ENCODE results near the gene DCAF8. TPM values are rescaled to one million over a fixed set of nuclear protein-coding genes. Genes with fewer than 3 reads are reported as not detected.

The DCAF8 gene
- total RNA-seq, 1 donor from 2014 or later: 46.8 TPM

DNA sequence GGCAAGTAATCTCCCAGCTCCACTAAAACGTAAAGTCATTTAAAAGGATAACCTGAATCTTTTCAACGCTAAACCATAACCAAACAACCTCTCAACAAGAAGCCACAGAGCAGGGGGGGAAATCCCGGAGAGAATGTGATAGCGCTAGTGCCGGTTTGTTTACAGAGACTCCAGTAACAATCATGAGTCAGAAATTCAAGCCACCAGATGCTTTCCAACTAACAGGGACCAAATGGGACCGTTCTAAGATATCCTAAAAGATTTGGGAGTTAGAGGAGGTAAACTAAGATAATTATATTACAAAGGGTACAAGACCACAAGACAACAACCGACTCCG, 825 bp downstream of the DCAF8 start:
- ATAC-seq: peak; percentile 46

DNA sequence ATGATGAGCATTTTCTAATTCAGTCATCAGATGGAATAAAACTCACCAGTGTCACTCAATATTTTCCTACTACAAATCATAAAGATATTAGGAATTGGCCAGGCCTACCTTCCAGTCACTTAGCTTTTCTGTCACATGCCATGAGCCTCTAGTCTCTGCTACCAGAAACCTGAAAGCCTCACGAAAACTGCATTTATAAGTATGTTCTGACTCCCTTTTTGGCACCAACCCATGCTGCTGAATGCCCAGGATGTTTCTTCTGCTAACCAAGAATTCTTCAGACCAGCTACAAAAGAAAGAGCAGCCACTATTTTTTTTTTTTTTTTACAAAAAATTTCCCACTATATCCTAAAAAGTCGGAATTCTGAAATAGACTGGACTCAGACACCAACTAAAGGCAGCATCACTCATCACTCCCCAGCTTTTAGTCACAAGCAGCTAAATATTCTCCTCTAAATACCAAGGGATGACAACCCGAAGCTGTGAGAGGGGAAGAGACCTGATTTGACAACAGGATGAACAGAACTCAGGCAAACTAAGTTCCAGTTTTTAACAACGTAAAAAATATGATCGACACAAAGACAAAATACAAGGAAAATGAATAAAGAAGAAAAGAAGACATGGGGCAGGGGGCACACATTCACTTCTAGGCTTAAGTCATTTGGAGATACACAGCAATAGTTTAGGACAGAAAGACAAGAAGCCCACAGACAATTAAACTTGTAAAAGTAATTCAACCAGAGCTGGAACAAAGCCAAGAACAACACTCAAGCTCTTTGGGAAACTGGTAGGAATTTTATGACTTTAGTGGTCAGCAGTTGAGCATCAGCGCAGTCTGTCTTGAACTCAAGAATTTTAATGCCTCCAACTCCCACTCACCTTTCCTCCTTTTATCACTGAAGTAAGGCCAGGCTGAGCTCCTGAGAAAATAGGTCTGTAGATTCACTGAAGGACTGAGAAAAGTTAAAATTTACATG, 1.7 kb downstream of the DCAF8 start:
- ATAC-seq: no peak

DNA sequence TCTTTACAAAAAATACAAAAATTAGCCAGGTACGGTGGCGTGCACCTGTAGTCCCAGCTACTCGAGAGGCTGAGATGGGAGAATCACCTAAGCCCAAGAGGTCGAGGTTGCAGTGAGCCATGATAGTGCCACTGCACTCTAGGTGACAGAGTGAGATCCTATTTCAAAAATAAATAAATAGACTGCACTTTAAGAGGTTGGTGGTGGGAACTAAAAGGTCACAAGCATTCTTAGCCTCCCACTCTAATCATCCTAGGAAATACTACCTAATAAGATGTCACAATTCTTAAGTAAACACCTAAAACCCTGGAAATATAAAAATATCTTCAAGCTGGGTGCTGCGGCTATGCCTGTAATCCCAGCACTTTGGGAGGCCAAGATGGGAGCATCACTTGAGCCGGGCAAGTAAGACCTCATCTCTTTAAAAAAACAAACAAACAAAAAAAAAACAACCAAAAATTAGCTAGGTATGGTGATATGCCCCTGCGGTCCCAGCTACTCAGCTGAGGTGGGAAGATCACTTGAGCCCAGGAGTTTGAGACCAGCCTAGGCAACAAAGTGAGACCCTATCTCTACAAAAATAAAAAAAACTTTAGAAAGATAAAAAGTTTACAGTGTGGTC, 4.1 kb downstream of the DCAF8 start:
- ATAC-seq: no peak

DNA sequence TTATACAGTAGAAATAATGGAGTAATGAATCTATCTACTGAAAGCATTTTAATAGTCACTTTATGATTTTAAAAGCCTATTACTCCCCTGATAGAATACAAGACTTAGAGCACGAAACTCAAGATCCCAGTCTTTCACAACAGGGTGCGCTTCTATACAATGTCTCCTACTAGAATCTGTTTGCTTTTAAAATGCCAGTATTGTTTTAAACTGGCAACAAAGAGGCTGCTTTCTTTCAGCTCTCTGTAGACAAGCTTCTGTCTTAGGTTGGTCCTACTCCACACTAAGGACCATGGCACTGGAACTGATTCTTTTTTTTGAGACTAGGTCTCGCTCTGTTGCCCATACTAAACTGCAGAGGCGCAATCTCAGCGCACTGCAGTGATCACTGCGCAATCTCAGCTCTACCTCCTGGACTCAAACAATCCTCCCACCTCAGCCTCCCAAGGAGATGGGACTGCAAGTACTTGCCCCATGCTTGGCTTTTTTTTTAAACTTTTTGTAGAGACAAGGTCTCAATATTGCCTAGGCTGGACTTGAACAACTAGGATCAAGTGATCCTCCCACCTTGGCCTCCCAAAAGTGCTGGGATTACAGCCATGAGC, 4.8 kb downstream of the DCAF8 start:
- ATAC-seq: no peak

DNA sequence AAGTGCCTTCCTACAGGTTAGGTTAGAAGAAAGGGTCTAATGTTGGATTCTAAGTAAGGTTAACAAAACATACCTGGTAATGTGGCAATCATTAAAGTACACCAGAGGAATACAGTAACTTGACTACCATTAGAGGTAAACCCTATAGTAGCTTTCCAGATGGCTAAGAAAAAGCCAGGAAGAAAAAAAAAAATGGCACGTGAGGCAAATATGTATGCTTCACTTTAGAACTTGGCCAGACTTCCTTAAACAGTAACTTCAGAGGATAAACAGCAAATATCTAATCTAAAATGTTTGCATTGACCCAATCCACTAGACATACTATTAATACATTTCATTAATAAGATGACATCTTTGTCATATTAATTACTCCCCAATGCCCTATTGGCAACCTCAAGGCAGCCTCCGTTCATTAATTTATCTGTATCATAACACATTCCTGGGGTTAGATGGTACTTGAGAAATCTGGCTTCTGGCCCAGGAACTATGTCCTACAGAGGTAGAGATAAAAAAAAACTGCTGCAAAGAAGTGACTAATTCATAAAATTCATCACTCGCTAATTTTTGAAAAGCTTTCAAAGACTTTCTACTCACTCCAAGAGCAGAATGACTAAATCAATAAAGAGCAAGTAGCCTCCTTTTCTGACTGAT, 5.8 kb downstream of the DCAF8 start:
- ATAC-seq: no peak

DNA sequence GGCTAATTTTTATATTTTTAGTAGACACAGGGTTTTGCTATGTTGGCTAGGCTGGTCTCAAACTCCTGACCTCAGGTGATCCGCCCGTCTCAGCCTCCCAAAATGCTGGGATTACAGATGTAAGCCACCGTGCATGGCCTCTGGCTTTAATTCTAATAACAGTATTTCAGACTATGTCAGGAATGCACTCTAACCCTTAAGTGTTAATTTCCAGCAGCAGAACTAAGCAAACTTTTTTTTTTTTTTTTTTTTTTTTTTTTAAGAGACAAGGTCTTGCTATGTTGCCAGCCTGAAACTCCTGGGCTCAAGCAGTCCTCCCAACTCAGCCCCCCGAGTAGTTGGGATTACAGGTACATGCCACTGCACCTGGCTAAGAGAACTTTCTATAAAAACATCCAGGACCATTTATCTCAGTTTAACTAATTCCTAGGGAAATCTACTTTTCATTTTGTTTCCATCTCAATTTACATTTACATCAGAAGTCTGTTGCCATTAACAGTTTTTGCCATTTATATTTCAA, 6.5 kb downstream of the DCAF8 start:
- no peak for ATAC-seq

DNA sequence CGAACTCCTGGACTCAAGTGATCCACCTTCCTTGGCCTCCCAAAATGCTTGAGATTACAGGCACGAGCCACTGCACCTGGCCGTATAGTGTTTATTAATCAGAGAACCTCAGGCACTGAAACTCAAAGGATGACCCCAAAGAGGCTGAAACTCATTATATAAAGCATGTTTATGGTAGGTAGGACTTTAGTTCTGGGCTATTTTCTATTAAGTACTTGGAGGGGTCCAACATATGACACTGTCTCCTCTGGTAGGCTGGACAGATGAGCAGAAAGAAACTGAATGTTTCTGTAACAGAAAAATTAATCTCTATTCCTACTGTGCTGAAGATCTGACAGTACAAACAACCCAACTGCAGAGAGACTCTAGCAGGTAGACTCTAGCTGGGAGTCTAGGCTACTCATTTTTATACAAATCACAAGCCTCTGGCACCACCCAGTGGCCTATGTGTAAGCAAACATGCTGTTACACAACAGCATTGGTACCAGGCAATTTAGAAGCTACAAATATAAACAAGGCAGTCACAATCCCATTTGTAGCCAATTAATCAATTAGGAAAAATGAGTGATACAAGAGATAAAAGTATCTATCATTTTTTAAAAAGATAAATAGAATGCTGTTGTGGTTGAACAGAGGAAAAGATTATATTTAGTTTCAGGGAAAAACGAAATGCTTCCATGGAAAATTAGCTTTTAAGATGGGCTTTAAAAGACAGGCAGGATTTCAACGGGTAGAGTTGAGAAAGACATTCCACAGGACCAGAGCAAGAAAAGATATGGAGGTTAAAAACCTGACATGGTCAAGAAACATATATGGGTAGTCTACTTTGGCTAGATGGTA, 10.4 kb downstream of the DCAF8 start:
- peak; percentile 97 for ATAC-seq

DNA sequence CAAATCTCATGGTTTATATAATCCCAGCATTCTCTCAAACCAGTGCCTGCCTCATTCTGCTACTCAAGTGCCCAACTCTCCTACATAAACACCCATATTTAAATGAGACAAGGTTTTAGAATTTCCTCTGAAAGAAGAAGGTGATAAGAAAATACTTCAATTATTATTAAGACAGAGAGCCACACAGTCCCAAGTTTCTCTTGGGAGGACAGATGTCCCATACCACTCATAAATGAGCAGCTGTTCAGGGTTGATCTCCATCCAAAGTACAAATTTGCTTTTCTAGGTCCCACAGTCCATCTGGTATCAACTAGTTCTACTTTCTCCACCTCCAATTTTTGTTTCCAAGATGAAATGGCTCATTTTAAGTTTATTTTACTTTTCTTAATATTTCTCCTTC, 11.3 kb downstream of the DCAF8 start:
- no peak for ATAC-seq

DNA sequence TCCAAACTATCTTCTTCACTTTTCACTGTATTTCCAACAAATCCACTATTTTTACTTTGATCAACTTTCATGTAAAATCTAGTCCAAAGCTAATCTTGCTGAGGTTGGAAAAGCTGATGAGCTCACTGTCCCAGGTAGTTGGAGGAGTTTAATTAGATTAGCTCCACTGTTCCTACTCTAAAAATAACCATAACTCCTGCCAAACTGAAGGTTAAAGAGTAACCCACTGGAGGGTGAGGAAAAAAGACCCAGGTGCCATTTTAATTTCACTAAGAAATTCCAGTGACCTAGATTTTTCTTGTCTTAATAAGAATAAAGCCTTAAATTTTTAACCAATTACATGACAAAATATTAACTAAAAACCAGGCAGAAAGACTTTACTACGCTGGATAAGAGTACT, 15.3 kb downstream of the DCAF8 start:
- ATAC-seq: no peak

DNA sequence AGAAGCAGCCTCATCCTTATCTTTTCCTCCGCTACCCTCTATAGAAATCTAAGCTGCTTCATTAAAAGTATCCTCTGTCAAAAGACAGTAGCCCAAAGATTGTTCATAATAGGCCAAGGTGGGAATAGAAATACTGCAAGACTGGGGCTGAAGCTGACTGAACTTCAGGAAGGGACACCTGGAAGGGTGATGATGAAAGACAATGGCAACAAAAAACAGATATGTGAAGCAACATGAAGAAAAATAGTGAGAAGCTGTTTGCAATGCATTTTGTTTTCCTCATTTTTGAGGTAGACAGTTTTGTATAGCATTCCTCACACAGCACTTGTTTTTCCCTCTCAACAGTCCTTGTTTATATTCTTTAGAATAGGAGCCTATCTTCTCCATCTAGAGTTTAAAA, 16.9 kb downstream of the DCAF8 start:
- no peak for ATAC-seq

DNA sequence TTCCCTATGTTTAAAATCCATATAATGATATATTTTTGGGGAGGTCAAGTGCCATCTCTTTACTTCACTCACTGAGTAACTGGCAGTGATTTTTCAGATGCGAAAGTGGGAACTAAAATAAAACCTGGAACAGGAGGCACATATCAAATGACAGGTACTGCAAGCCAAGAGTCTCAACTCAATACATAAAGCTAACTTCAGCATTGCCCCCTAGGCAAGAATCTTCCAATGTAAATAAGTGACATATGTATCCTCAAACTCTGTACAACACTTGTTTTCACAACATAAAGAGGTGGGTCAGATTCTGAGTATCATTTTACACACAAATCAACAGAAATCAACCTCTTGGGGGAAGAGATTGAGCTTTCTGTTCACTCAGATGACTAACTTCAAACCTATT, 18.1 kb downstream of the DCAF8 start:
- ATAC-seq: no peak

DNA sequence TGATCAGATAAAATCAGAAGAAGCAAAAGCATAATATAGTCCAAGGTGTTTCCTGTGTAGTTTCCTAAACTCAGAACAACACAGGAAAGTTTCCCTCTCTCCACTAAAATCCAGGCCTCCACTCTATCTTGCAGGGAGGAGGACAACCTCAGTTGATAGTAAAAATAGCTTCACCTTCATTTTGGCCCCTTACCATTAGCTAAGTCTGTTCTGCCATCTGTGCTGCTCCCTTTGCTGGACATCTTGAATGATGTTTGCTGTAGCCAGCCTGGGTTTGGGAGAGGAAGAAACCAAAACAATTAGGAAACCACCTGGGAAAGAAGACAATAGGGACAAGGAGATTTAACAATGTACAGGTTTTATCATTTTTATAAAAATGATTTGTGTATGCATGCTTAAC, 18.6 kb downstream of the DCAF8 start:
- no peak for ATAC-seq

DNA sequence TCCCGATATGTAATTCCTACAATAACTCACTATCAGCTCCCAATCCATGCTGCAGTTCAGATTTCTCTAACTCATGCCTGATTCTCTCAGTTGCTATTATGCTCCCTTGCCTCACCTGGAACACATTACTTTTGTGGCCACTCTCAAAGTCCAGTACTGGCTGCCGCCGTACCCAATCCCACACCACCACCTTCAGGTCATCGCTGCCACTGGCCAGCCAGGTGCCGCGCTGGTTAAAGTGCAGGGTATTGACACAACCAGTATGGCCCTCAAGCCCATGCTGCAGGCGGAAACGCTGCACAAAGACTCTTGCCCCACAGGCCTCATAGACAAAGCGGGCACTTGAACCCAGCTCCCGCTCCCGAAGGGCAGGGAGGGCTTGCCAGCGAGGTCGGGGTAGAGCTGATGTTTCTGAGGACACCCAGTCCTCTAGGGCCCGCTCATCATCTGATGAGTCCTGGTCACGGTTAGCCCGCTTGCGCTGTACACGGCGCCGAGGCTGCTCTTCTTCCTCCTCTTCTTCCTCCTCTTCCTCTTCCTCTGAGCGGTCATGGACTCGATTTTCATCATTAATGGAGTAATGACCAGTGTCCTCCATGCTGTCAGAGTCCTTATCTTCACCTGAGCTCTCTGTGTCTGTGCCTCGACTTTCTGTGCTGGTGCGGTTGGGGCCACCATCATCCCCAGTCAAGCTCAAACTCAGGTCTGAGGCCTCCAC, 22.6 kb downstream of the DCAF8 start:
- no peak for ATAC-seq

DNA sequence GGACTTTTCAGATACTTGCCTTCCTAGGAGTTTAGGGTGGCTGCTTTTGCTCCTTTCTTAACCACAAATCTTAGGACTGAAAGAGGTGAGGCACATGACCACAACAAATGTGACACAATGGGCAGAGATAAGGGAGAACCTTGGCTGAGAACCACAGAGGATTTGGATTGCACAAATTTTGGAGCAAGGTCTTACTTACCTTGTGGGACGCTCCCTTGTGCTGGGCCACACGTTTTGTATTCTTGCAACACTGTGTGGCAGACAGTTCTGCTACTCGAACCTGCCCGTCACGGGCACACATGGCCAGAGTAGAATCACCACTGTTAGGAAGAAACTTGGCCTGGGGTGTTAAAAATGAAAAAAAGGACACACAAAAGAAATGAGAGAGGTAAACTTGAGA, 23.9 kb downstream of the DCAF8 start:
- no peak for ATAC-seq

DNA sequence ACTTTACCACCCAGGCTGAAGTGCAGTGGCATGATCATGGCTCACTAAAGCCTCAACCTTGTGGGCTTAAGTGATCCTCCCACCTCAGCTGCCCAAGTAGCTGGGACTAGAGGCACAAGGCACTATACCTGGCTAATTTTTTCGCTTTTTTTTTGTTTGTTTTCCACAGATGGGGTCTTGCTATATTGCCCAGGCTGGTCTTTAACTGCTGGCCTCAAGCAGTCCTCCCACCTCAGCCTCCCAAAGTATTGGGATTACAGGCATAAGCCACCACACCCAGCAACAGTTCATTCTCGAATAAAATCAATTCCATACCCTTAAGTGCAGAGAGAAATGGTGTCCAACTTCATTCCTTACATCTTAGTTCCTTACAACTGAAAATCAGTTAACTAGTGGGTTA, 24.8 kb downstream of the DCAF8 start:
- no peak for ATAC-seq

DNA sequence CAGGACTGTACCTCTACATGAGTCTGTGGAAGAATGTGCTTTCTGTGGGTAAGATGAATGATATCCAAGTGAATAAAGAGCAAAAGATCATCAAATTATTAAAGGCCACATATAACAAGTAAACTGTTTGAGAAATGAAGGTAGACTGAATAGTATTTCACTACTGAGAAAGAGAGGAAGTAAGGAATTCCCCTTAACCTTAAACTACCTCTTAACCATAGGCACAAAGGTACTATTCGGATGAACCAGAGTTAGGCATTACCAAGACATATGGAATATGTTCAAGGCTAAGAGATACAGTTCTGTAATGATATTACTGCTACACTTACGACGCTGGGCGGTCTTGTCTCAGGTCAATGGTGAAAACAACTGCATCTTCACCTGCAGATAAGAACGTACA, 25.5 kb downstream of the DCAF8 start:
- ATAC-seq: no peak

DNA sequence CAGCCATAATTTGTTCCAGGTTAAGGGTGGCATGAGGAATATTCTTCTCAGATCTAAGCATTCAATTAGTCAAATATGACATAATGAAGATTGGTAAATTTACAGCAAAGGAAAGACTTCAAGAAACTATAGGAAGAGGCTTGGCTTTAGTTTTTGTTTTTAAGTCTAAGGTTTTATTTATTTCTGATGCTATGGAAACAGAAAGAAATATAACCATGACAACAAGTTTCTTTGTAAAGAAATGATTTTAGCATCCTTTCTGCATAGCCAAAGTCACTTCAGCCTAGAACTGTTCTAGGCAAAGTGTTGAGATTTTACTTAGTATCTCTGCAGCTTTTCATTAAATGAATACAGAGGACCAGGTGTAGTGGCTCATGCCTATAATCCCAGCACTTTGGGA, 29.4 kb downstream of the DCAF8 start:
- ATAC-seq: no peak

DNA sequence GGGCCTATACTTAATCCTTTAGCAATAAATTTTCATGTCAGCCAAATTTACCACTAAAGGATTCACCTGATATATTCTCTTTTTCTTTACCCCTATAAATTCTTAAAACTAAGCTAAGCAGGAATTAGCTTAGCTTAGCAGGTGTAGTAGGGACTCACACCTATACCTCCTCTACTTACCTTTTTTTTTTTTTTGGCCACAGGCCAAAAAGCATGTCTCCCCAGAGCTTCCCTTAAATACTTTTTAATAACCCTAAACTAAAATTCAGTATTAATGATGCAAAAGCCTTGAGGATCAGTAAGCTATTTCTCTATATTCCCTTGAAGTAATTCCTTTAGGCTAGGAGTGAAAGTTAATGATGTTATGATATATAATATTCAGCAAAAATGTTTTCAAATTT, 33.9 kb downstream of the DCAF8 start:
- ATAC-seq: no peak

DNA sequence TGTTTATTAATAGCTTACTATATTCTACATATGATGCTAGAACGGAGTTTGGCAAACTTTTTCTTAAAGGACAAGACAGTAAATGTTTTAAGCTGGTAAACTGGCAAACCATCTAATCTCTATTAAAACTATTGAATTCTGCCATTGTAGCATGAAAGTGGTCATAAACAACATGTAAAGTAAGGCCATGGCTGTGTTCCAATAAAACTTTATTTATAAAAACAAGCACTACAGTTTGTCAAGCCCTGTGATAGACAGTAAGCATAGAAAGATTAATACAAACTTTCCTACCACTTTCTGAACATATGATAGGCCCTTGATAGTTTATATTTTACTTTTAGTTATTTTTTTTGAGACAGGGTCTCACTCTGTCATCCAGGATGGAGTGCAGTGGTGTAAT, 34.8 kb downstream of the DCAF8 start:
- no peak for ATAC-seq

DNA sequence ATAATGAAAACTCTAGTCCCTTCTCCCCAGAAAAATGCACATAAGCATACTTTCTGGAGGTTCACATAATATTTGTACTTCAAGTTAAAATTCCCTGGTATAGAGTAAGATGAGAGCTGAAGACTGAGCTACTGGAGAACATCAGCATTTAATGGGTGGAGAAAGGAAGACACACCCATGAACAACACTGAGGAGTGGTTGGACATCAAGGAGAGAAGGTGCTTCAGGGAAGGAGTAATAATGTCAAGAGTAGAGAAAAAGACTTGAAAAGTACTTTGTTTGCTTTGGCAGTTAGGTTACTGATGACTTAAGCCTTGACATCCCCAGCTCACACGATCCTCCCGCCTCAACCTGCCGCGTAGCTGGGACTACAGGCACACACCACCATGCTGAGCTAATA, 35.3 kb downstream of the DCAF8 start:
- ATAC-seq: peak; percentile 46

DNA sequence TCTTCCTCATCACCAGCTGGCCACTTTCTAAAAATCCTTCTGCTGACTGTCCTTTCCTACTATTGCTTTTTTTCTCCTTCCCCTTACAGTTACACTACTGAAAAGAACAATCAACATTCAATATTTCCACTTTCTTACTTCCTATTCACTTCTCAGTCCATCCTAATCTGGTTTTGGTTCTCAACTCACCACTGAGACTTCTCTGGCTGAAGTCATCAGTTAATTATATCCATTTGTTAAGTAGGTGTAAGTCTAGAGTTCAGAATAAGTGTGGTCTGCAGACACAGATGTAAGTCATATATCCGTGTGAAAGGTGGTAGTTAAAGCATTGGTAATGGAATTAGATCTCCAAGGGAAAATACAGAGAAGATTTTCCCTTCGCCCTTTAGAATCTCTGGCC, 35.7 kb downstream of the DCAF8 start:
- ATAC-seq: no peak

DNA sequence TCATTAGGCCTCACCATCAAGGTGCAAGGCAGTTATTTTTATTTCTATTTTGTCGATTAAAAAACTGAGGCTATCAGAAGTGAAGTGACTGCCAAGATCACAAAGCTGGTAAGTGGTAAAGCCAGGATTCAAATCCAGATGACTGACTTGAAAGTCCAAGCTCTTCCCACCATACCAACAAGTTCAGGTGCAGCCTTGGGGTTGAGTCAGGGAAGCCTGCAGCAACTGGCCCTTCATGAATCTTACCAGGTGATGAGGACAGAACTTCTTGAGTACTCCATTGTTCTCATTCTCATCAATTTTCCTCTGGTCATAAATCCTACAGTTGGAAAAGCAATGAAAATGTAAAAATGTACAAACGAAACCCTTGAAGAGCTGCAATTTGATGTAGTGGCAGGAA, 37.0 kb downstream of the DCAF8 start:
- no peak for ATAC-seq
